Measurements from ENCODE around the gene PDE9A.
"Not testable (repeated sequence)": the region's sequence is repeated elsewhere in the genome, so short reads cannot be mapped to it uniquely, and the experiment has no call there.

GRCh38 chr21:42801616-42802015 is 148.2 kb downstream of the PDE9A start:
- TF ChIP-seq, protein P1, sequence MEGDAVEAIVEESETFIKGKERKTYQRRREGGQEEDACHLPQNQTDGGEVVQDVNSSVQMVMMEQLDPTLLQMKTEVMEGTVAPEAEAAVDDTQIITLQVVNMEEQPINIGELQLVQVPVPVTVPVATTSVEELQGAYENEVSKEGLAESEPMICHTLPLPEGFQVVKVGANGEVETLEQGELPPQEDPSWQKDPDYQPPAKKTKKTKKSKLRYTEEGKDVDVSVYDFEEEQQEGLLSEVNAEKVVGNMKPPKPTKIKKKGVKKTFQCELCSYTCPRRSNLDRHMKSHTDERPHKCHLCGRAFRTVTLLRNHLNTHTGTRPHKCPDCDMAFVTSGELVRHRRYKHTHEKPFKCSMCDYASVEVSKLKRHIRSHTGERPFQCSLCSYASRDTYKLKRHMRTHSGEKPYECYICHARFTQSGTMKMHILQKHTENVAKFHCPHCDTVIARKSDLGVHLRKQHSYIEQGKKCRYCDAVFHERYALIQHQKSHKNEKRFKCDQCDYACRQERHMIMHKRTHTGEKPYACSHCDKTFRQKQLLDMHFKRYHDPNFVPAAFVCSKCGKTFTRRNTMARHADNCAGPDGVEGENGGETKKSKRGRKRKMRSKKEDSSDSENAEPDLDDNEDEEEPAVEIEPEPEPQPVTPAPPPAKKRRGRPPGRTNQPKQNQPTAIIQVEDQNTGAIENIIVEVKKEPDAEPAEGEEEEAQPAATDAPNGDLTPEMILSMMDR (conservative IDR thresholded peaks at IDR 0.05; ENCODE audit: low read depth in 2 of 2) = not testable (repeated sequence)
- TF ChIP-seq, protein P2, sequence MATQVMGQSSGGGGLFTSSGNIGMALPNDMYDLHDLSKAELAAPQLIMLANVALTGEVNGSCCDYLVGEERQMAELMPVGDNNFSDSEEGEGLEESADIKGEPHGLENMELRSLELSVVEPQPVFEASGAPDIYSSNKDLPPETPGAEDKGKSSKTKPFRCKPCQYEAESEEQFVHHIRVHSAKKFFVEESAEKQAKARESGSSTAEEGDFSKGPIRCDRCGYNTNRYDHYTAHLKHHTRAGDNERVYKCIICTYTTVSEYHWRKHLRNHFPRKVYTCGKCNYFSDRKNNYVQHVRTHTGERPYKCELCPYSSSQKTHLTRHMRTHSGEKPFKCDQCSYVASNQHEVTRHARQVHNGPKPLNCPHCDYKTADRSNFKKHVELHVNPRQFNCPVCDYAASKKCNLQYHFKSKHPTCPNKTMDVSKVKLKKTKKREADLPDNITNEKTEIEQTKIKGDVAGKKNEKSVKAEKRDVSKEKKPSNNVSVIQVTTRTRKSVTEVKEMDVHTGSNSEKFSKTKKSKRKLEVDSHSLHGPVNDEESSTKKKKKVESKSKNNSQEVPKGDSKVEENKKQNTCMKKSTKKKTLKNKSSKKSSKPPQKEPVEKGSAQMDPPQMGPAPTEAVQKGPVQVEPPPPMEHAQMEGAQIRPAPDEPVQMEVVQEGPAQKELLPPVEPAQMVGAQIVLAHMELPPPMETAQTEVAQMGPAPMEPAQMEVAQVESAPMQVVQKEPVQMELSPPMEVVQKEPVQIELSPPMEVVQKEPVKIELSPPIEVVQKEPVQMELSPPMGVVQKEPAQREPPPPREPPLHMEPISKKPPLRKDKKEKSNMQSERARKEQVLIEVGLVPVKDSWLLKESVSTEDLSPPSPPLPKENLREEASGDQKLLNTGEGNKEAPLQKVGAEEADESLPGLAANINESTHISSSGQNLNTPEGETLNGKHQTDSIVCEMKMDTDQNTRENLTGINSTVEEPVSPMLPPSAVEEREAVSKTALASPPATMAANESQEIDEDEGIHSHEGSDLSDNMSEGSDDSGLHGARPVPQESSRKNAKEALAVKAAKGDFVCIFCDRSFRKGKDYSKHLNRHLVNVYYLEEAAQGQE (IDR thresholded peaks at IDR 0.05; ENCODE audit: unreplicated experiment) = not testable (repeated sequence)
- not testable (repeated sequence) for TF ChIP-seq EZH2 (IDR thresholded peaks at IDR 0.05; ENCODE audit: low read depth, unreplicated experiment); POLR2AphosphoS5 (IDR thresholded peaks at IDR 0.05; ENCODE audit: low read depth); ETS1 (IDR thresholded peaks at IDR 0.05); ZNF331 (CRISPR knock-in tag; IDR thresholded peaks at IDR 0.05; ENCODE audit: low read depth); EZH2phosphoT487 (IDR thresholded peaks at IDR 0.05; ENCODE audit: unreplicated experiment); JUNB (IDR thresholded peaks at IDR 0.05; ENCODE audit: unreplicated experiment); CREB1 (CRISPR knock-in tag; IDR thresholded peaks at IDR 0.05; ENCODE audit: low read depth); STAT1 (IDR thresholded peaks at IDR 0.05; ENCODE audit: unreplicated experiment); ZNF114 (CRISPR knock-in tag; IDR thresholded peaks at IDR 0.05); NANOG (IDR thresholded peaks at IDR 0.05; ENCODE audit: borderline replicate concordance)
- TF ChIP-seq, protein P3, sequence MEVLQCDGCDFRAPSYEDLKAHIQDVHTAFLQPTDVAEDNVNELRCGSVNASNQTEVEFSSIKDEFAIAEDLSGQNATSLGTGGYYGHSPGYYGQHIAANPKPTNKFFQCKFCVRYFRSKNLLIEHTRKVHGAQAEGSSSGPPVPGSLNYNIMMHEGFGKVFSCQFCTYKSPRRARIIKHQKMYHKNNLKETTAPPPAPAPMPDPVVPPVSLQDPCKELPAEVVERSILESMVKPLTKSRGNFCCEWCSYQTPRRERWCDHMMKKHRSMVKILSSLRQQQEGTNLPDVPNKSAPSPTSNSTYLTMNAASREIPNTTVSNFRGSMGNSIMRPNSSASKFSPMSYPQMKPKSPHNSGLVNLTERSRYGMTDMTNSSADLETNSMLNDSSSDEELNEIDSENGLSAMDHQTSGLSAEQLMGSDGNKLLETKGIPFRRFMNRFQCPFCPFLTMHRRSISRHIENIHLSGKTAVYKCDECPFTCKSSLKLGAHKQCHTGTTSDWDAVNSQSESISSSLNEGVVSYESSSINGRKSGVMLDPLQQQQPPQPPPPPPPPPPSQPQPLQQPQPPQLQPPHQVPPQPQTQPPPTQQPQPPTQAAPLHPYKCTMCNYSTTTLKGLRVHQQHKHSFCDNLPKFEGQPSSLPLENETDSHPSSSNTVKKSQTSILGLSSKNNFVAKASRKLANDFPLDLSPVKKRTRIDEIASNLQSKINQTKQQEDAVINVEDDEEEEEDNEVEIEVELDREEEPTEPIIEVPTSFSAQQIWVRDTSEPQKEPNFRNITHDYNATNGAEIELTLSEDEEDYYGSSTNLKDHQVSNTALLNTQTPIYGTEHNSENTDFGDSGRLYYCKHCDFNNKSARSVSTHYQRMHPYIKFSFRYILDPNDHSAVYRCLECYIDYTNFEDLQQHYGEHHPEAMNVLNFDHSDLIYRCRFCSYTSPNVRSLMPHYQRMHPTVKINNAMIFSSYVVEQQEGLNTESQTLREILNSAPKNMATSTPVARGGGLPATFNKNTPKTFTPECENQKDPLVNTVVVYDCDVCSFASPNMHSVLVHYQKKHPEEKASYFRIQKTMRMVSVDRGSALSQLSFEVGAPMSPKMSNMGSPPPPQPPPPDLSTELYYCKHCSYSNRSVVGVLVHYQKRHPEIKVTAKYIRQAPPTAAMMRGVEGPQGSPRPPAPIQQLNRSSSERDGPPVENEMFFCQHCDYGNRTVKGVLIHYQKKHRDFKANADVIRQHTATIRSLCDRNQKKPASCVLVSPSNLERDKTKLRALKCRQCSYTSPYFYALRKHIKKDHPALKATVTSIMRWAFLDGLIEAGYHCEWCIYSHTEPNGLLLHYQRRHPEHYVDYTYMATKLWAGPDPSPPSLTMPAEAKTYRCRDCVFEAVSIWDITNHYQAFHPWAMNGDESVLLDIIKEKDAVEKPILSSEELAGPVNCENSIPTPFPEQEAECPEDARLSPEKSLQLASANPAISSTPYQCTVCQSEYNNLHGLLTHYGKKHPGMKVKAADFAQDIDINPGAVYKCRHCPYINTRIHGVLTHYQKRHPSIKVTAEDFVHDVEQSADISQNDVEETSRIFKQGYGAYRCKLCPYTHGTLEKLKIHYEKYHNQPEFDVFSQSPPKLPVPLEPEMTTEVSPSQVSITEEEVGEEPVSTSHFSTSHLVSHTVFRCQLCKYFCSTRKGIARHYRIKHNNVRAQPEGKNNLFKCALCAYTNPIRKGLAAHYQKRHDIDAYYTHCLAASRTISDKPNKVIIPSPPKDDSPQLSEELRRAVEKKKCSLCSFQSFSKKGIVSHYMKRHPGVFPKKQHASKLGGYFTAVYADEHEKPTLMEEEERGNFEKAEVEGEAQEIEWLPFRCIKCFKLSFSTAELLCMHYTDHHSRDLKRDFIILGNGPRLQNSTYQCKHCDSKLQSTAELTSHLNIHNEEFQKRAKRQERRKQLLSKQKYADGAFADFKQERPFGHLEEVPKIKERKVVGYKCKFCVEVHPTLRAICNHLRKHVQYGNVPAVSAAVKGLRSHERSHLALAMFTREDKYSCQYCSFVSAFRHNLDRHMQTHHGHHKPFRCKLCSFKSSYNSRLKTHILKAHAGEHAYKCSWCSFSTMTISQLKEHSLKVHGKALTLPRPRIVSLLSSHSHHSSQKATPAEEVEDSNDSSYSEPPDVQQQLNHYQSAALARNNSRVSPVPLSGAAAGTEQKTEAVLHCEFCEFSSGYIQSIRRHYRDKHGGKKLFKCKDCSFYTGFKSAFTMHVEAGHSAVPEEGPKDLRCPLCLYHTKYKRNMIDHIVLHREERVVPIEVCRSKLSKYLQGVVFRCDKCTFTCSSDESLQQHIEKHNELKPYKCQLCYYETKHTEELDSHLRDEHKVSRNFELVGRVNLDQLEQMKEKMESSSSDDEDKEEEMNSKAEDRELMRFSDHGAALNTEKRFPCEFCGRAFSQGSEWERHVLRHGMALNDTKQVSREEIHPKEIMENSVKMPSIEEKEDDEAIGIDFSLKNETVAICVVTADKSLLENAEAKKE (CRISPR knock-in tag; IDR thresholded peaks at IDR 0.05) = not testable (repeated sequence)
